Thyroid gland (tissue), 4 donors: ENCODE measurements around the gene SLC9A8. TPM values are rescaled to one million over a fixed set of nuclear protein-coding genes. Genes with fewer than 3 reads are reported as not detected.
A peak's percentile ranks its signal among the peaks of the same experiment; 100 is the strongest.

Experiments
- DNase-seq, 2 donors: peaks; one replicate each; pipeline ENCODE4 v3.0.0-alpha.2; 2019
- H3K27ac ChIP-seq, 3 donors: fragments of 200-600 bp; sonication (generic); 1 replicate in 2 of 3; 2 replicates in 1 of 3; pipeline ENCODE4 v1.5.1; 2016 to 2019; ENCODE audit warnings: mild to moderate bottlenecking in 1 of 3, moderate library complexity in 1 of 3
- H3K27me3 ChIP-seq: fragments of 200-600 bp; sonication (generic); one replicate; pipeline ENCODE4 v1.5.1; 2019
- H3K36me3 ChIP-seq, 2 donors: fragments of 200-600 bp; sonication (generic); one replicate each; pipeline ENCODE4 v1.5.1; 2016 to 2019
- H3K4me1 ChIP-seq, 2 donors: fragments of 200-600 bp; sonication (generic); one replicate each; pipeline ENCODE4 v1.5.1; 2017 to 2019
- H3K4me3 ChIP-seq, 3 donors: fragments of 200-600 bp; sonication (generic); replicated peaks in 1 of 3; 1 replicate in 2 of 3; 2 replicates in 1 of 3; pipeline ENCODE4 v1.5.1; 2016; ENCODE audit warnings: mild to moderate bottlenecking in 1 of 3
- H3K9me3 ChIP-seq: fragments of 200-600 bp; sonication (generic); one replicate; pipeline ENCODE4 v1.5.1; 2017
- POLR2A ChIP-seq, 2 donors: fragments of 450-650 bp; IDR thresholded peaks; one replicate each; pipeline ENCODE4 v1.6.1; 2017; ENCODE audit warnings: antibody characterized with exemption in 2 of 2, mild to moderate bottlenecking in 2 of 2, moderate library complexity in 1 of 2
- WGBS, 2 donors: methylation state at CpG; one replicate each; pipeline ENCODE4 v1.1.5; 2017; 5-methylcytosine and 5-hydroxymethylcytosine counted together
- intact Hi-C: fragments of 100-400 bp; cut with DNase I; formaldehyde crosslinking; loops from one replicate; pipeline ENCODE4 v1.15.1; 2023
- total RNA-seq, 4 donors: library from RNA; depleted of rRNA; stranded (reverse); fragments of >200 nt; gene quantifications; one replicate each; pipeline ENCODE4 v1.2.3, GENCODE V29; 2016
- TF ChIP-seq, protein P1 (sequence below), 6 experiments: fragments of 200-600 bp in 3 of 6; fragments of 450-650 bp in 3 of 6; sonication (generic) in 3 of 6; IDR thresholded peaks; one replicate each; pipeline ENCODE4 v1.5.1; 2016 to 2019; ENCODE audit warnings: antibody characterized with exemption in 6 of 6, mild to moderate bottlenecking in 2 of 6, inconsistent platforms in 1 of 6, moderate library complexity in 1 of 6

The SLC9A8 gene
- total RNA-seq, 4 donors from 2014 or later = 12.0 to 20.2 (median 16.1) TPM

DNA sequence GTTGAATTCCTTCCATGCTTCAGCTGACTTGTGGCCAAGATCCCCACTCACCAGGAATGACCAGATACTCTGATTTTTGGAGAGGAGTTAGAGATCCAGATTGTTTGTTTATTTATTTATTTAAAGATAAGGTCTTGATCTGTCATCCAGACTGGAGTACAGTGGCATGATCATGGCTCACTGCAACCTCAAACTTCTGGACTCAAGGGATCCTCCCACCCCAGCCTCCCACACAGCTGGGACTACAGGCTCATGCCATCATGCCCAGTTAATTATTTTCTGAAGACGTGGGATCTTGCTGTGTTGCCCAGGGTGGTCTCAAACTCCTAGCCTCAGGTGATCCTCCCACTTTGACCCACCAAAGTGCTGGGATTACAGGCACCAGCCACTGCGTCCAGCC is 106.8 kb downstream of the SLC9A8 start:
- intact Hi-C loops = loop anchor here (10.0 kb wide), 1 partner anchor 65 kb away; no protein-coding TSS in a partner anchor
- H3K36me3 ChIP-seq = no peaks in the 10 kb centered on the region
- H3K9me3 ChIP-seq = no peaks in the 10 kb centered on the region
- H3K27me3 ChIP-seq = no peaks in the 10 kb centered on the region
- WGBS, 2 donors = 80 to 93% methylated on average over 2 of the region's 2 CpGs
- peaks cover 2 to 13% of the 10 kb centered on the region in 2 donors for H3K4me1 ChIP-seq
- TF ChIP-seq, protein P1, sequence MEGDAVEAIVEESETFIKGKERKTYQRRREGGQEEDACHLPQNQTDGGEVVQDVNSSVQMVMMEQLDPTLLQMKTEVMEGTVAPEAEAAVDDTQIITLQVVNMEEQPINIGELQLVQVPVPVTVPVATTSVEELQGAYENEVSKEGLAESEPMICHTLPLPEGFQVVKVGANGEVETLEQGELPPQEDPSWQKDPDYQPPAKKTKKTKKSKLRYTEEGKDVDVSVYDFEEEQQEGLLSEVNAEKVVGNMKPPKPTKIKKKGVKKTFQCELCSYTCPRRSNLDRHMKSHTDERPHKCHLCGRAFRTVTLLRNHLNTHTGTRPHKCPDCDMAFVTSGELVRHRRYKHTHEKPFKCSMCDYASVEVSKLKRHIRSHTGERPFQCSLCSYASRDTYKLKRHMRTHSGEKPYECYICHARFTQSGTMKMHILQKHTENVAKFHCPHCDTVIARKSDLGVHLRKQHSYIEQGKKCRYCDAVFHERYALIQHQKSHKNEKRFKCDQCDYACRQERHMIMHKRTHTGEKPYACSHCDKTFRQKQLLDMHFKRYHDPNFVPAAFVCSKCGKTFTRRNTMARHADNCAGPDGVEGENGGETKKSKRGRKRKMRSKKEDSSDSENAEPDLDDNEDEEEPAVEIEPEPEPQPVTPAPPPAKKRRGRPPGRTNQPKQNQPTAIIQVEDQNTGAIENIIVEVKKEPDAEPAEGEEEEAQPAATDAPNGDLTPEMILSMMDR (IDR thresholded peaks at IDR 0.05) = no peak
- no peak for TF ChIP-seq POLR2A (IDR thresholded peaks at IDR 0.05)
- no peak for DNase-seq
- no peak overlapping the region for H3K4me3 ChIP-seq
- no peak overlapping the region for H3K27ac ChIP-seq

DNA sequence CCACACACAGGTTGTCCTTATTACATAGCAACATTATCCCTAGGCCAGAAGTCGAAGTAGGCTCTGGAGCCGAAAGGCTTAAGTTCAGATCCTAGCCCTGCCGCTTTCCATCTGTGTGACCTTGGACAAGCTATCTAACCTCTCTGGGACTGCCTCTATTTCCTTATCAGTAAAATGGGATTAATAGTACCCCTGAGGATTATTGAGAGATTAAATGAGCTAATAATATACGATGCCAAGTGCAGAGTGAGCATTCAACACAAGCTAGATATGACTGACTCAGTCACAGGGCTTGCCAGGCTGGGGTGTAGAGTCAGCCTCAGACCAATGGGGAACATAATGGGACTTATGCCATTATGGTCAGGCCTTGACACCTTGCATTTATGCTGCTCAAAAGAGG is 111.6 kb downstream of the SLC9A8 start:
- intact Hi-C loops = loop anchor here (10.0 kb wide), 1 partner anchor 379 kb away; no protein-coding TSS in a partner anchor
- Histone ChIP-seq H3K4me1 (no peaks in the 10 kb centered on the region), H3K9me3 (no peaks in the 10 kb centered on the region), H3K4me3 (no peak overlapping the region), H3K27me3 (no peaks in the 10 kb centered on the region), H3K36me3 (no peaks in the 10 kb centered on the region), H3K27ac (no peak overlapping the region)
- no peak for DNase-seq
- 81 to 91% methylated on average over 4 of the region's 4 CpGs for WGBS, 2 donors
- TF ChIP-seq, protein P1 (IDR thresholded peaks at IDR 0.05) = no peak
- no peak for TF ChIP-seq POLR2A (IDR thresholded peaks at IDR 0.05)

DNA sequence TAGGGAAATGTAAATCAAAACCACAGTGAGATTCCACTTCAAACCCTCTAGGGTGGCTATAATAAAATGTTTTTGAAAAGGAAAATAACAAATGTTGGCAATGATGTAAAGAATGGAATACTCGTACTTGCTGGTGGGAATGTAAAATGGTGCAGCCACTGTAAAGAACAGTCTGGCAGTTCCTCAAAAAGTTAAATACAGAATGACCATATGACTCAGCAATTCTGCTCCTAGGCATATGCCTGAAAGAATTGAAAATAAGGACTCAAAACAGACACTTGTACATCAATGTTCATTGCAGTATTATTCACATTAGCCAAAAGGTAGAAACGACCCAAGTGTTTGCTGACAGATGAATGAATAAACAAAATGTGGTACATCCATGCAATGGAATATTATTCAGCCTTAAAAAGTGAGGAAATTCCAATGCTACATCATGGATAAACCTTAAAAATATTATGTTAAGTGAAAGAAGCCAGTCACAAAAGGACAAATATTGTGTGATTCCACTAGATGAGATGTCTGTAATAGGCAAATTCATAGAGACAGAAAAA is 113.3 kb downstream of the SLC9A8 start:
- TF ChIP-seq POLR2A (IDR thresholded peaks at IDR 0.05) = no peak
- TF ChIP-seq, protein P1 (IDR thresholded peaks at IDR 0.05) = no peak
- WGBS, 2 donors = 79% methylated on average over 2 of the region's 2 CpGs
- Histone ChIP-seq H3K4me1 (no peaks in the 10 kb centered on the region), H3K36me3 (no peaks in the 10 kb centered on the region), H3K9me3 (no peaks in the 10 kb centered on the region), H3K27ac (no peak overlapping the region), H3K27me3 (no peaks in the 10 kb centered on the region), H3K4me3 (no peak overlapping the region)
- intact Hi-C loops = loop anchor here (5.0 to 10.0 kb wide), 2 partner anchors 314 to 381 kb away; no protein-coding TSS in a partner anchor
- DNase-seq = no peak

DNA sequence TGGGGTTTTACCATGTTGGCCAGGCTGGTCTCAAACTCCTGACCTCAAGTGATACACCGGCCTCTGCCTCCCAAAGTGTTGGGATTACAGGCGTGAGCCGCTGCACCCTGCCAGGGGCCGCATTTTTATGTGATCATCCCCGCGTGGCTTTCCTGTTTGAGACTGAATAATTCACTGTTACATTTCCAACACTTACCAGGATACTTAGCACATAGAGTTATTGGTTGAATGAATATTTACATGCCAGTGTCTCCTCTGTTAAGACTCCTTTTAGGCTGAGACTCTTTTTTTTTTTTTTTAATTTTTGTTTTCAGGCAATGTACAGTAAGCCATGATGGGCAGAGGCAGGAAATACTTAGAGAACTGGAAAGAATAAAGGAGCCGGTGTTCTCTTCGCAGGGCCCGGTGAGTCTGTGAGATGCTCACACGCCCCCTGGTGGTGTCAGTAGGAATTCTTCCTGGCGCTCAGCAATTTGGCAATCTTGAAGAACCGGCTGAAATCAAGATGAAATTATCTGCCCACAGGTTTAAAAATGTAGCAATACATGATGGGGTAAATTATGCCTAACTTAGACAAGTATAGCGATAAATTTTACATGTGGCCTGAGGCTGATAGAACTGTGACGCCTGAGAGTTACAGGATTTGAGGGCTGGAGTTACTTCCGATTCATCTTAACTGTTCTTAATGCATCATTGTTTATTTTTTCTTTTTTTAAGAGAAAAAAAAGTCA is 115.9 kb downstream of the SLC9A8 start:
- no peak overlapping the region for H3K4me3 ChIP-seq

More for the DNA sequence above, 115.9 kb downstream of the SLC9A8 start:
- TF ChIP-seq, protein P1 (IDR thresholded peaks at IDR 0.05) = peak; percentile 74 to 96 (median 88)
- TF ChIP-seq POLR2A (IDR thresholded peaks at IDR 0.05) = no peak
- no peaks in the 10 kb centered on the region for H3K4me1 ChIP-seq
- WGBS, 2 donors = 13 to 17% methylated on average over 15 of the region's 15 CpGs
- intact Hi-C loops = loop anchor here (5.0 to 10.0 kb wide), 2 partner anchors 316 to 384 kb away; no protein-coding TSS in a partner anchor
- H3K27me3 ChIP-seq = no peaks in the 10 kb centered on the region
- DNase-seq = peak; percentile 84 to 88
- H3K27ac ChIP-seq = no peak overlapping the region
- no peaks in the 10 kb centered on the region for H3K36me3 ChIP-seq
- H3K9me3 ChIP-seq = no peaks in the 10 kb centered on the region
